Fibroblast of skin of right biceps (primary cell): ENCODE measurements around the gene MEN1.

Source experiments
- DNase-seq: peaks from one replicate; pipeline ENCODE4 v3.0.0-alpha.2; 2013

Gene MEN1

DNA sequence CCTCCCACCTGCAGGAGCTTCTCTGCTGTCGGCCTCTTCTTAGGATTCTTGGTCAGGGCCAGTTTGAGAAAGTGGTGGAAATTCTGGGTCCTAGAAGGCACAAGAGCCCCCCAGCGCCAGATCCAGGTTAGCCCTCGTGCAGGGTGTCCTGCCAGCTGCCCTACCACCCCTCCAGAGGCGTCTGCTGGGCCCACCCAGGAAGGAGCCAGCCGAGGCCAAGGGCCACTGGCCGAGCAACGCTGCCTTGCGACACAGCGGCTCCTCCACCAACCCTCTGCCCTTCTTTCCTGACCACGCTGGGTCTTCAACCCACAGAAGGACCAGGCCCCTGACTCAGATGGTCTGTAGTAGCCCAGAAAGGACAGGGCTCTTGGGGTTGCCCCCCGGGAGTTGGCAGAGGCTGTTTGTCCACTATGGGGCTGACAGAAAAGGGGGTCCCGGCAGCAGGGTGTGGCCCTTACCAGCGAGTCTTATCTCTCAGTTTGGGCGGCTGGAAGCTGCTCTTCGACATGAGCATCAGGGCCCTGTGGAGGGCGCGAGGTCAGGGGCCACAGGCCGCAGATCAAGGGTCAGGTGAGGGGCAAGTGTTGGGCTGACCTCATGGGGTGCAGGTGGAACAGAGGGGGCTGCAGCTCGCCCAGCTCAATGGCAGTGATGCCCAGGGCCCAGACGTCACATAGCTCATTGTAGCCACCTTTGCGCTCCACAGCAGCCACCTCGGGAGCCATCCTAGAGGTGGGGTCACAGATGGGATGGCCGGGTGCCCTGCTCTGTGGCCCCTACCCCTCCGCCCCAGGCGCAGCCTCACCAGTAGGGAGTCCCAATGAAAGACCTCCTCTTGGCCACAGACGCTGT, 9.8 kb downstream of the MEN1 start:
- DNase-seq, result no peak

DNA sequence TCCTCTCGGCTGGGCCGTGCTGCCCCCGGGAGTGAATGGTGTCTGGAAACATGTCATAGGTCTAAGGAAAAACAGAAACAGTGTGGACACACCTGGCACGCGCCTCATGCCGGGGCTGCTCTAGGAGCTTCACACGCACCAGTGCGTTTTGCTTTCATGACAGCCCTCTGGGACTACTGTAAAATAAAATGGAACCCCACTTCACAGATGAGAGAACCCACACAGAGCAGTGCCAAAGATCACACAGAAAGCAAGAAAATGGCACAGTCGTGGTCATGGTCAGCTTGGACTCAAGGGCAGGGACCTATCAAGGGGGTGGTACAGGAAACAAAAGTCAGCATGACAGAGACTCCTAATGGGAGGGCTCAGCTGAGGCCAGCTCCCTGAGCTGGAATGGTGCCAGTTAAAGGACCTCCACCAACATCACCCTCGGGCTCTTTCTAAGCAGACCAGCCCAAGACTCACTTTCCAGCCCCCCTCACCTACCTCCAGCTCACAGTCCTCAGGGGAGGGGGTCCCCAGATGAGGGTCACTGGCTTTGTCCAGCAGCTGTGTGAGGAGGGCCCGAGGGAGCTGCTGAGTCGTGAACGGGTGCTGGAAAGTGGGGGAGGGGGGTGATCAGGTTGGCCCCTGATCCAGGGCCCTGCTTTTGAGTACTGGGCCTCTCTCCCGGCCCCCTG, 10.6 kb downstream of the MEN1 start:
- DNase-seq, result no peak

DNA sequence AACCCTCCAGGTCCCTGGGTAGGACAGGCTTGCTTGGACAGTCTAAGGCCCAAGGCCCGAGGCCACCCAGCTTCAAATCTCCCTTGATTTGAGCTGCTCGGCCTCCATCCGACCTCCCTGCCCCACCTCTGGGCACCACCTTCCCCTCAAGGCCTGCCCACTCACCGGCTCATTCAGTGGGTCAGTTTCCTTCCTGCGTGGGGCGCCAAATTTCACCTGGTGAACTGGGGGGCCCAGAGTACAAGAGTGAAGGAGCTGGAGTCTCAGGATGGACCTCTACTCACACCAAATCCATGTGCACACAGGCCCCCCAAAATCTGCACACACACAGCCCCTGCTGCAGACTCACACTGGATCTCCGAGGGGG, 11.1 kb downstream of the MEN1 start:
- DNase-seq, result no peak

DNA sequence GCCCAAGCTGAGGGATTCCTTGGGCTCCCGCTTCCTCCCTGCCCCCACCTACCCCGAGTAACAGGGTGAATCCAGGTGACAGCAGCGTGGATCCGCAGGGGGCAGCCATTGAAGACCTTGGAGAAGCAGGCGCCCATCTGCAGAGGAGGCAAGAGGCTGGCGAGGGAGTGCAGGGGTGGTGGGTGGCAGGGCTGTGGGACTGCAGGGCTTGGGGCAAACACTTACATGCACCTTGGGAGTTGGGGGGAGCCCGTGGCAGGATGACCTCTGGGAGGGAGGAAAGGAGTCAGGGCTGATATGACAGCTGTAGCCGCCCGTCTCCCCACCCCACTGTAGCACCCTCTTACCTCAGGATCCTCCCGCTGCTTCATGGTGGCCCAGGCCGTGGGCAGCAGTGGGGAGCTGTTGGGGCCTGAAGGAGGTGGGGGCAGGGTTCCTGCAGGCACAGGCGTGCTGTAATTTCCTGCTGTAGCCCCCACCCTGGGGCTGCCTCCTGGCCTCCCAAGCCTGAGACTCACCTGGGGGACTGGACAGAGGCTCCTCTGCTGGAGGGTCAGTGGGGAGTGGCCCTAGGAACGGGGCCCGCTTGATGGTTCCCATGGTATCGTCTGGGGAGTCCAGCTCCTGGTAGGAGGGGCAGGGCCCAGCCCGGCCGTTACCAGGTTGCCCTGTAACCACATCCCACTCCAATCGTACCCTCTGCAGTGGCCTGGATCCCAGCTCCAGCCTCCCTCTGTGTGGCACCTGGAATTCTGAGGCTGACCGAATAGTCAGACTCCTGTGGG, 13.4 kb downstream of the MEN1 start:
- DNase-seq, result no peak

DNA sequence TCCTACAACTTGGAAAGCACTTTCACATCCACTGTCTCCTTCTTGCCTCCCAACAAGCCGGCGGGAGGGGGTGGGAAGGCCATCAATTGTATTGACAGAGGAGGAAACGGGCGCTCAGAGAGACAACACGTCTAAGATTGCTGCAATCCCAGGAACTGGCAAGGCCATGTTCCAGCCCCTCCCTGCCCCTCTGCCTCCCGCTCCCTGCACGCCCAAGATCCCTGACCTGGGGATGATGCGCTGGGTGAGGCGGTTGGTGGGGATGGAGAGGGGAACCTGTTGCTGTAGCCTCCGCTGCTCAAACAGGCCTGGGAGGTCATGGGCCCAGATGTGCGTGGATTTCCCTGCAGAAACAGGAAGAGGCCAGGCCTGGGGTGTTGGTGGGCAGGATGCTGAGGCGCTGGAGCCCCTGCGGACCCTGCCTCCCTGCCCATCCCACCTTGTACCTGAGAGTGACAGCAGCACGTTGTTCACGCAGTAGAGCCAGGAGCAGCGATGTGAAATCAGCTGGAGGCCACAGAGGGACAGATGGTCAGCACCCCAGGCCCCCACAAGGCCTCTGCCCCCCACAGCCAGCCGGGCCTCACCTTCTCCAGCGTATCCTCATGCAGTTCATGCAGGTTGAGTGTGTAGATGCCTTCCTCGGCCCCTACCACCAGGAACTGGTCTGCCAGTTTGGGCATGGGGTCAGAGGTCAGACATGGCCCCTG, 14.1 kb downstream of the MEN1 start:
- DNase-seq, result no peak

DNA sequence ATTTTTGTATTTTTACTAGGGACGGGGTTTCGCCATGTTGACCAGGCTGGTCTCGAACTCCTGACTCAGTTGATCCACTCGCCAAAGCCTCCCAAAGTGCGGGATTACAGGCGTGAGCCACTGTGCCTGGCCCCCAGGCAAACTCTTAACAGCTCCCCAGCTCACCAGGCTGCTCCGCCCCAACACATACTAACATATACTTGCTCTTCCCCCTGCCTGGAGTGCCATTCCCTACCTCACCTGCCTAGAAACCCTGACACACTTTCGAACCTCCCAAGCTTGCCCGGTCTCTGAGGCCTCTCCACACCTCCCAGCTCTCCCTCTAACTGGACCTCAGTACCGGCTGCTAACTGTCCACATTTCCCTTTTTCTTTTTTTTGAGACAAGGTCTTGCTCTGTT, 15.8 kb downstream of the MEN1 start:
- no peak for DNase-seq

DNA sequence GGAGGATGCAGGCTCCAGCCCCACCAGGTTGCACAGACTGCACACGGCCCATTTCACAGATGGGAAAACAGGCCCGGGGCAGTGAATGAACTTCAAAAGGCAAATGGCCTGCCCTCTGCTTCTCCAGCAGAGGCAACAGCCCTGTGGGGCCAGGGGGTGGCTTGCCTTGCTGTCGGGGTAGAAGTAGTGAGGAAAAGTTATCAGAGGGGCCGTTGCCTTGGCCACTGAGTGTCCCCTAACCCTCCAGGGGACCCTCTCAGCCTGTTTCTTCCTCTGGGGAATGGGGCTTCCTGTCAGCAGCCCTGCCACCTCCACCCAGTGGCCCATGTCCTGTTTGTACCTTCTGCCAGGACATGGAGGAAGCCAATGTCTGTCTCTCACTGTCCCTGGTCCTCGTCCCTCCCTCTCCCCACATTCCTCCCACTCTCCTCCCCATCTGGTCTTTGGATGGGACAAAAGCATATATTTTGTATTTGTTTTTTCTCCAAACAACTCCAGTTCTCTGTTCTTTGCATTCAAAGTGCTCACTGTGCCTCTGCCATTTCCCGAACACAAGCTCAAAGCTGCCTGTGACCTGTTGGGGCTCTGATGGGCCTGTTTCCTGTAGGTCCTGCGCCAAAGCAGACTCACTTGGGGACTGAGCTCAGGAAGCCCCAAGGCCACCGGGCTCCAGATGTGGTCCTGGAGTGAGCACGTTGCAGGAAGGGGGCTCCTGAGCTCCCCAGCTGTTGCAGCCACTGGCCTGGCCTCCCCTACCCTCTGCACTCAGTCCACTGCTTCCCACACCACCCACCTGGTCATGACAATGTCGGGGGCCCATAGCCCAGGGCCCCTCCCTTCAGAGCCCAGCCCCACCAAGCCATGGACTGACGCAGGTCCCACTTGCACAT, 16.8 kb downstream of the MEN1 start:
- DNase-seq, result no peak

DNA sequence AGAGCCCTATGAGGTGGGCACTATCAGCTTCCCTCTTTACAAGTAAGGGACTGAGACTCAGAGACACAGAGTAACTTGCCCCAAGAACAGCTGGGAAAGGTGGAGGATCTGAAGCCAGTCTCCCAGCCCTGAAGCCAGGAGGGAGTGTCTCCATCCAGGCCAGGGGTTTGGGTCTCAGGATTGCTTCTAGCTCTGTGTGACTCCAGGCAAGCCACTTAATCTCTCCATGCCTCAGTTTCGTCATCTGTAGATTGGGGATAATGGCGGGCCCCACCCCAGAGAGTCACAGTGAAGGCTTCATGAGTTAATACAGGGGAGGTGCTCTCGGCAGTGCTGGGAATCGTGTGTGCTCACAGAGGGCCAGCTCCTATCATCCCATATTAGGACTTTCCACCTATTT, 17.9 kb downstream of the MEN1 start:
- DNase-seq, result no peak

DNA sequence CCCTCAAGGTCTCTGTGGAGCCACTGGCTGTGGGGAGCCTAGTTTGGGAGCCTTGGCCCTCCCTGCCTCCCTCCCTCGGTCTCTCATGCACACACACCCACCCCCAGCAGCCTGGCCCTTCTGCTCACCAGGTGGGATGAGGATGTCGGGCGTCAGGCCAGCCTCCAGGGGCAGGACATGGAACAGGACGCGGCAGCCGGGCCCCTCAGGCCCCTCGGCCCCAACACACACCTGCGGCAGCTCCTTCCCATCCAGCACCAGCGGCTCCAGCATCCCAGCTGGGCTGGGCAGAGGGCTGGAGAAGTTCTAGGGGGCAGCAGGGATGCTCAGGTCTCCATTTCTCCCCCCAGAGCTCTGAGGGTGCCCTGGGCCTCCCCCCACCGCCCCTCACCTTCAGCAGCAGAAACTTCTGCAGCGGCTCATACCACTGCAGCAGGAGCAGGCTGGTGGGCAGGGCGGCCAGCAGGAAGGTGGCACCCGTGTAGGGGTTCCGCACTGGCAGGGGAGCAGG, 18.5 kb downstream of the MEN1 start:
- no peak for DNase-seq

DNA sequence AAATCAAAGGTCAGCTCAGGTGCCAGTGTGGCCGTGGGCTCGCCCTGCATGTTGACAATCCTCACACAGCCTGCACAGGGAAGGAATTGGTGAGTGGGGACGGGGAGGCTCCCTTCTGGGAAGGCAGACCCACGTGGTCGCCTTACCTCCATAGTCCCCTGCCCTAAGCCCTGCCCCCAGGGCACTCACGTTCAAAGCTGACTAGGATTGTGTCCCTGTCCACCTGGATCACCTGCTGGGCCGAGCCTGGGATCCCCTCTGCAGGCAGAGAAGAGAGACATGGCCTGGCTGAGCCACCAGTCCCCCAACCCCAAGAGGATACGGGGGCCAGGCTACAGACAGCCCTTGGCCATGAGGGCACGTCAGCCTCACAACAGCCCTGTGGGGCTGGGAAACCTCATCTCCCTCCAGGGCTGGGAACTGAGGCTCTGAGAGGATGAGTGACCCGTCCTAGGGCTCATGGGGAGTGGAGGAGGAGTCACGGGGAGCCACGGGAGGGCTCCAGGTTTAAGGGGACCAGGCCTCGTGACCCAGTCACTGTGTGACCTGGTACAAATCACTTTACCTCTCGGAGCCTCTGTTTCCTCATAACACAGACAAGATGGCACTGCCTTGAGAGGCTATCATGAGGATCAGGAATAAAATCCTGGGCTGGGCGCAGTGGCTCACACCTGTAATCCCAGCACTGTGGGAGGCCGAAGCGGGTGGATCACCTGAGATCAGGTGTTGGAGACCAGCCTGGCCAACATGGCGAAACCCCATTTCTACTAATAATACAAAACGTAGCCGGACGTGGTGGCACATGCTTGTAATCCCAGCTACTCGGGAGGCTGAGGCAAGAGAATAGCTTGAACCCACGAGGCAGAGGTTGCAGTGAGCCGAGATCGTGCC, 19.9 kb downstream of the MEN1 start:
- DNase-seq, result no peak

DNA sequence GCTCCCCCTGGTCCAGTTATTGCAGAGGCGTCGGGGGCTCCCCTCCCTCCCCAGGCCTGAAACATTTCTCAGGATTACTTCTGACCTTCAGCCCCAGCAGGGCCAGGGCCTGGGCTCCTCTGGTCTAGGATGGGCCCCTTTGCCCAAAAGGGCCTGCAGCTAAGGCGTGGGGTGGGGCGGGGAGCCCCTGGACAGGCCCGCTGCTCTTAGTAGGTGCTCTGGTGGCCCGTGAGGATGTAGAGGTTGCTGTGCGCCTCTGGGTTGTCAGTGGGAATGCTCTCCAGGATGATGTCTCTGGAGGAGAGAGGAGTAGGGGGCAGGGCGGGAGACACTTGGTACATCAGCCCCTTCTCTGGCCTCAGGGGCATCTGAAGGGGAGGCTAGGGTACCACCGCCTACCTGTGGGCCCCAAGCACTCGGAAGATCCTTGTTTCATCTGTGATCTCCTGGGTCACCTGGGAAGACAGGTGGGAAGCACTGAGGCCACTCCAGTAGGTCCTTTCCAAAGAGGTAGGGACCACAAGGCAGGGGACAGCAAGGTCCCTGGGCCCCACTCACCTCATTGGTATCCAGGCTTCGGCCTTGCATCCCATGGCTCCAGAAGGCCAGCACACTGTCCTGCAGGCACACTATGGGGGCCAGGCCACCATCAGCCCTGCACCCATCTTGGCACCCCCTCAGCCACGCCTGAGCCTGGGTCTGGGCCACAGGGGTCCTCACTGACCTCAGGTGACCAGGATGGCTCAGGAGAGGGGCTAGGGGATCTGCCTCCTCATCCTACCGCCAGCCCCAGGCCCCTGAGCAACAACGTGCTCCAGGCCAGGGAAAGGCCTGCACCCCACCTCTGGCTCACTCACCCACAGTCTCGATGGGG, 20.8 kb downstream of the MEN1 start:
- DNase-seq, result no peak

DNA sequence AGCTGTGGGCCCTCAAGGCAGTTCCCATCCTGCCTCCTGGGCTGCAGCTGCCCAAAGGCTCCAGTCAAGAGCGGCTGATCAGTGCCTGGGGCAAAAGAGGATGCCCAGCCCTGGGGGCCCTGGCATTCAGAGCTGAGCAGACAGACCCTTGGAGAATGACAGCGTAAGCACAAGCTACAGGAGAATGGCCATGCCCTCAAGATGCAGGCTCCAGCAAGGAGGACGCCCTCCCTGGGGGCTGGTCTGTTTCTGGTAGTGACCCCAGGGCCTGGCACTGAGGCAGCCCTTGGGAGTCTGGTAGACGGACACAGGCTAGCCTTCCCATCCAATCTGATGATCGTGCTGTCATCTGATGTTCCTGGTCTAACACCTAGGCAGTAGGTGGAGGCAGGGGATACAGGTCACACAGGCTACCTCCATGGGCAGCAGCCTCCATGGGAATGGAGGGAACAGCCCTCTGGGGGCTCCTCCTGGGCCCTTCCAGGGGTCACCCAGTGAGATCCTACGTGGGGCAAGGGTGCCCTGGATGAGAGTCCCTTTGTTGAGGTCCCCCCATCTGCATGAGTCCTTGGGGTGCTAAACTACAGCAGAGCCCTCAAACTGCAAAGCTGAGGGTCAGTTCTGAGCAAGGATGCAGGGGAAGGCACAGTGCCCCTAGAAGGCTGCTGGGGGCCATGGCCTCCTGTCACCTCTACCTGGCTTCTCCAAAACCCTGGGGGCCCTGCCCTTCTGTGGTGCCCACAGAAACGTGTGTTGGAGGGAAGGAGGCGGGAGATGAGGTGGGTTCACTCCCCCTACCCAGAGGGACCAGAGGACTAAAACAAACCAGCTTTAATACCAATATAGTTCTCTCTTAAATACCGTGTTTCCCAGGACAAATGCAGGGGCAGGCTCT, 21.8 kb downstream of the MEN1 start:
- no peak for DNase-seq

DNA sequence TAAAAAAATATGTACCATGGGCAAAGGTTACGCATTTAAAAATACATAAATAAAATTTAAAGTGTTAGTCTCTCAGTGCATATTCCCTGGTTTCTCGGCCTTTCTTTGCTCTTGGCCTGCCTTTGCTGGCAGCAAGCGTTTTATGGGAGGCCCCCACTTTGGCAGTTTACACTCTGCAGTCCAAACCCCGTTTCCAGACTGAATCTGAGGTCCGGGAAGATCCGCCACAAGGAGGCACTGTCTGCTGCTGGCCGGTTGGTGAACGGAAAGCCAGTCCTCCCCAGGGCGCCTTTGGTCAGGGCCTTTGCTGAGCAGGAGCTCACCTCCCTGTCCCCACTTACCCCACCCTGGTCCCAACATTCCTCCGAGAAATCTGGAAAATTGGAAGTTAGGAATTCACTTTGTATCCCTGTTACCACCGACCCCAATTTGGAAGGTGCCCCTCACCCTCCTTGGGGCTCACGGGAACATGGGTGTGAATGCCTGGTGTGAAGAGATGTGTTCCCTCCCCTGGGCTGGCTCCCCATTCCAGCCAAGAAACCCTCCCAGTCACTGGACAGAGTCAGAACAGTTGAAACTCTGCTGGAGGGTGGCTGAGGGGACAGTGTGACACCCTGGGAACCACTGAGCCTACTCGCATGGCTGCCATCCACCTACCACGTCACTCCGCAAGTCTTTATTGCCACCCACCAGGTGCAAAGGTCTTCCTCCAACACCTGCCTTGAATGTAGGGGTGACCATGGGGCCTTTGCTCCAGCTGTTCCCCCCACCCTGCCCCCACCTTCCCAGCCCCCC, 22.6 kb downstream of the MEN1 start:
- peak; percentile 31 for DNase-seq

DNA sequence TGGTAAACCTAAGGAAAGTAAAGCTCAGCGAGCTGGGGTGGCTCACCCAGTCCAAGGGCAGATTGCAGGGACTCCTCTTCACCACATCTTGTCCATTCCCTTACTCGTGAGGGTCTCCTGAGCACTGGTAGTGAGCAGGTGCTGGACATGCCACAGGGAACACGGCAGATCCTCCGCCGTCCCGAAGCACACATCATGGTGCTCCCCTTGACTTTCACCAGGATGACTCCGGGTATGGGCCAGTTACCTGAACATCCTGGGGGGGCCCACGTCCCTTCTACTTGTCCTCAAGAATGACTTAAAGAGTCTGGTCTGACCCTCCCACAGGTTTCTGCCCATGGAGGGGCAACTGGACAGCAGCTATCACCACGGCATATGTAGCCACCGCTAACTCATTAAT, 24.0 kb downstream of the MEN1 start:
- DNase-seq, result no peak

DNA sequence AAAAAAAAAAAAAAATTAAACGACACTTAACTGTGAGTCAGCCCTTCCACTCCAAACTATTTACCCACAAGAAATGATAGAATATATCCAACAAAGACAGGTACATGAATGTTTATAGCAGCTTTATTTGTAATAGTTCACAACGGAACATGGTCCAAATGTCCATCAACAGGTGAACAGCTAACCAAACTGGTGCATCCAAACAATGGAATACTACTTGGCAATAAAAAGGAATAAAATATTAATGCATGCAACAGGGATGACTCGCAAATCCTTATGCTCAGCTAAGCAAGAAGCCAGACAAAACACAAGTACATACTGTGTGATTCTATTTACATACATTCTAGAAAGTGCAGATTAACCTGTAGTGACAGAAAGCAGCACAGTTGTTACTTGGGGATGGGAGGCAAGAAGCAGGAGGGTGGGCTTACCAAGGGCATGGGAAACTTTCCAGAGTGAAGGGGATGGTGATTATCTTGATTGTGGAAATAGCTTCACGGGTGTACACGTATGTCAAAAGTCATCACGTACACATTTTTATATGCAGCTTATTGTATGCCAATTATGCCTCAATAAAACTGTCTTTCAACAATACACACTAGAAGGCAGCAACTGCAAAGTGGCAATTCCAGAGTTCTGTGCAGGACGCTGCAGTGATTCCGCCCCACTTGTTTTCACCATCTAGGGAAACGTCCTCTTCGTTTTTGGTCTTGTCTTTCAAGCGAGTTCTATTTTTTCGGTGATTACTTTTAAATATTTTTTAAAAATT, 25.4 kb downstream of the MEN1 start:
- DNase-seq, result no peak

DNA sequence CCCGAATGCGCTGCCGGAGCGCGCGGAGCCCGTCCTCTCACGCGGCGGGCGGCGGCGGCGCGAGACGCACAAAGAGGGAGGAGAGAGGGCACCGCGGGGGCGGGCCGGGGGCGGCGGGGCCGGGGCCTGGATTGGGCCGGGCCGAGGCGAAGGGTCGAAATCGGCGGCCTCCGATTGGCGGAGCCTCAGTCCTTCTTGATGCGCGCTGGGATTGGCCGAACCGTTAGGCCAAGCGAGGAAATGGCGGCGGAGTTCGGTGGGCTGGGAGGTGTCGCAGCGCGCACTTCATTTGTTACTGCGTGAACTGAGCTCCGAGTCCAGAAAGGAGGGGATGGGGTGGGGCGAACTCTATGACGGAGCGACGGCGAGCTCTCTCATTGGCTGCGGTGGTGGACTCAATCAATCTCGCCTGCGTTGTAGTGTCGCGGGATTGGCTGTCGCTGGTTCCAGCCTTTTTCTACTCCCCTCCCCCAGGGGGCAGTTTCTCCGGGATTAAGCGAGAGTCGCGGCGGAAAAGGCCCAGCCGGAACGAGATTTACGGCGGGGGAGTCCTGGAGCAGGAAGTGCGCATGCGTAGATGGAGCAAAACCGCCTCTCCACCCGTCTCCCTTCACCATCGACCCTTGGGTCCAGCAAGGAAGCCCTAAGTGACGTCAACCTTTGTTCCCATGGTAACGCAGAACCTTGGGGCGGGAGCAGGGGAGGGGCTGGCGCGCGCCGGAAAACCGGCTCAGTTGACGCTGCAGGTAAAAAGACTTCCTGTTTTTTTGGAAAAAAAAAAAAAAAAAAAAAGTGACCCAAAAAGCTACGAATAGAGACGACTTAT, 31.7 kb downstream of the MEN1 start, which contains the start of gene SF1:
Gene SF1 (minus strand): TSS at position 70 of the 826 bp plus-strand sequence. CDS start 150 bp downstream, outside the sequence.
- peak; percentile 100 for DNase-seq
